ENCODE measurements around the gene MARCHF10.
"Not testable (repeated sequence)": the region's sequence is repeated elsewhere in the genome, so short reads cannot be mapped to it uniquely, and the experiment has no call there.

Gene MARCHF10

DNA sequence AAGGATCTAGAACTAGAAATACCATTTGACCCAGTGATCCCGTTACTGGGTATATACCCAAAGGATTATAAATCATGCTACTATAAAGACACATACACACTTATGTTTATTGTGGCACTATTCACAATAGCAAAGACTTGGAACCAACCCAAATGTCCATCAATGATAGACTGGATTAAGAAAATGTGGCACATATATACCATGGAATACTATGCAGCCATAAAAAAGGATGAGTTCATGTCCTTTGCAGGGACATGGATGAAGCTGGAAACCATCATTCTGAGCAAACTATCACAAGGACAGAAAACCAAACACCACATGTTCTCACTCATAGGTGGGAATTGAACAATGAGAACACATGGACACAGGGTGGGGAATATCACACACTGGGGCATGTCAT lies 22.1 kb downstream of the MARCHF10 start:
- DNase-seq = not testable (repeated sequence)

DNA sequence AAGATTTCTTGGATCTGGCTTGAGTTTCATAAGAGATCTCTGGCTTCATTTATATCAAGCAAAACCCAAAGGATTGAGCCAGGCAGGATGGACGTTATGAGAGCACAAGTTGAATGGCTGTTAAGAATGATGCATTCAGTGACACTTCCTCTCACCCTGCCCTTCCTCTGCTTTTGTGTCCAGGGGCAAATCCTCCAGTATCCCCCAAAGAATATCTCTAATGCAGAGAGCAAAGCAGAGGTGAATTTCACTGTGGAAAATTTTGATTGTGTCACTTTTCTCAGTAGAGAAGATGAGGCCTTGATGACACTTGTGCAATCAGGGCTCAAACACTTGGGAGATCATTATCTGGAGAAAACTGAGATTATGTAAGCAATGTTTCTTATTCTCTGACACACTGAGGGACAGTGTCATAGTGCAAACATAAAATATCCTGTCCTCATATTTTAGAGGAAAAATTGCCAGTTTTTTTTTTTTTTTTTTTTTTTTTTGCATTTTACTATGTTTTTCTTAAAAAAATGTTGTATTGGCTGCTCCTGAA lies 25.3 kb downstream of the MARCHF10 start:
- peak; percentile 11 for DNase-seq

DNA sequence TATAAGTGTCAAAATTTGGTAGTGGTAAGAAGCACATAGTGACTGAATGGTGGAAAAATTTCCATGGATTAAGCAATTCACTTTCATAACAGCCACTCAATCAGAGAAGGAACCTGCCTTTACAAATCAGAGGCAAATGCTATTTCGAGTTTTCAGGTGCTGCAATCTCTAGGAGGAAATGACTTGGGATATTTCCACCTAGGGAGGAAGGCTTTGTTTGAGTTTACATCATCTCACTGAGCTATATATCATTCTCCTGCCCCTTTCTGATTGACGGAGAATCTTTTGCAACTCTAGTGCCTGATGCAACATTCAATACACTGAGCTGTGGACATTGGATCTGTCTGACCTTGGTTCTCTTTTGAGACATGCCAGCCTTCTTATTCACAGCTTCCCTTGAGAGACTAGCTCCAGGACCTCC lies 26.3 kb downstream of the MARCHF10 start:
- DNase-seq = peak; percentile 50

- DNase-seq = peak; percentile 41
Measured at GRCh38 chr17:62781356-62781755, 26.8 kb downstream of the MARCHF10 start.

GRCh38 chr17:62780951-62781350 lies 27.2 kb downstream of the MARCHF10 start:
- DNase-seq = no peak

GRCh38 chr17:62780269-62780668 lies 27.8 kb downstream of the MARCHF10 start:
- DNase-seq = no peak

- DNase-seq = no peak
Measured at GRCh38 chr17:62778990-62779681, 29.0 kb downstream of the MARCHF10 start.

GRCh38 chr17:62775876-62776275 lies 32.2 kb downstream of the MARCHF10 start:
- no peak for DNase-seq

DNA sequence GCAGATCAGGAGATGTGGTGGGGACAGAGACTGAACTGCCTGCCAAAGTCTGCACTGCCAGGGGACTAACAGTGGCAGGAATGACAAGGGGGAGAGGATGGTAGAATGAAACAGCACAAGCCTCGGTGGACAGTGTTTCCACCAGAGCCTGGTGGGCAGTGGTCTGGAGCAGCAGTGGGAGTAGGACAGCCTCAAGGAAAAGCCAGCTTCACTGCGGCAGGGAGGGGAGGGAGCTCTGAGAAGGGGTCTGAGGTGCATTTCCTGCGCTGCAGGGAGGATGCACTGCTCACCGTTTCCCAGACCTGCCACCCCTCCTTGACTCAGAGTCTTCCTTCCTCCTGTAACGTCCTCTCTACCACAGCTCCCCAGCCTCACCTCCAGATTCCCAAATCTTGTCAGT lies 33.8 kb downstream of the MARCHF10 start:
- DNase-seq = no peak

GRCh38 chr17:62767997-62768396 lies 40.1 kb downstream of the MARCHF10 start:
- DNase-seq = no peak

DNA sequence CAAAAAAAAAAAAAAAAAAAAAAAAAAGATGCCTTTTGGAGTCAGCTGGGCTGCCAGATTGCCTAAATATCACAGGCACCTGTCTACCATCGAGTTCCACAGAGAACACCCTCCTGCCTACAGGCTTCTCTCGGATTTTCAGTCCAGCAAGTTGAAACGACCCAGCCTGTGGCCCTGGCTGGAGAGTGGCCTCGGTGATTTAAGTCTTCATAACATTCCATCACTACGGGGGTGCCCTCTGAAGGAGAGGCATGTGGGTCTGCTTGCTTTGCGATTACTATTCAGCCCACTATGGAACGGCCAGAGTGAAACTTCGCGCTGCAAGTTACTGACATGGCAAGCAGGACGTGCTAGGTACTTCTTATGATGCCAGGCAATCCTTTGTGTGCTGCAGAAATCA lies 42.8 kb downstream of the MARCHF10 start:
- DNase-seq = no peak

GRCh38 chr17:62763891-62764600 lies 44.1 kb downstream of the MARCHF10 start:
- no peak for DNase-seq

- DNase-seq = no peak
Measured at GRCh38 chr17:62761884-62762283, 46.2 kb downstream of the MARCHF10 start.

DNA sequence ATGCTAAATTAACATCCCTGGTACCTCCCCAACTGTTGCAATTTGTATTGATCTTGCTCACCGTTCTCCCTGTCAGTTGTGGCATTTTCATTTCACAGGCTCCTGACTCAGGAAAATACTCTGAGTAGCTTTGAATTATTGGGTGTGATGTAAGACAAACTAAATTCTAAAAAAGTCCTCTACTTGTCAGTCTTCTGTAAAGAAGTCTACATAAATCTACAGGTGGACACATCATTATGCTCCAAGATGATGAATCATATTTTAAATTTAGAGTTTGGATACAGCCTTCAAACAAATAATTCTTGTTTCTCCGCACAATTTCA lies 47.2 kb downstream of the MARCHF10 start:
- DNase-seq = no peak

GRCh38 chr17:62760059-62760944 lies 47.8 kb downstream of the MARCHF10 start:
- no peak for DNase-seq

GRCh38 chr17:62757500-62757951 lies 50.6 kb downstream of the MARCHF10 start:
- DNase-seq = no peak

GRCh38 chr17:62756198-62756597 lies 51.9 kb downstream of the MARCHF10 start:
- no peak for DNase-seq

DNA sequence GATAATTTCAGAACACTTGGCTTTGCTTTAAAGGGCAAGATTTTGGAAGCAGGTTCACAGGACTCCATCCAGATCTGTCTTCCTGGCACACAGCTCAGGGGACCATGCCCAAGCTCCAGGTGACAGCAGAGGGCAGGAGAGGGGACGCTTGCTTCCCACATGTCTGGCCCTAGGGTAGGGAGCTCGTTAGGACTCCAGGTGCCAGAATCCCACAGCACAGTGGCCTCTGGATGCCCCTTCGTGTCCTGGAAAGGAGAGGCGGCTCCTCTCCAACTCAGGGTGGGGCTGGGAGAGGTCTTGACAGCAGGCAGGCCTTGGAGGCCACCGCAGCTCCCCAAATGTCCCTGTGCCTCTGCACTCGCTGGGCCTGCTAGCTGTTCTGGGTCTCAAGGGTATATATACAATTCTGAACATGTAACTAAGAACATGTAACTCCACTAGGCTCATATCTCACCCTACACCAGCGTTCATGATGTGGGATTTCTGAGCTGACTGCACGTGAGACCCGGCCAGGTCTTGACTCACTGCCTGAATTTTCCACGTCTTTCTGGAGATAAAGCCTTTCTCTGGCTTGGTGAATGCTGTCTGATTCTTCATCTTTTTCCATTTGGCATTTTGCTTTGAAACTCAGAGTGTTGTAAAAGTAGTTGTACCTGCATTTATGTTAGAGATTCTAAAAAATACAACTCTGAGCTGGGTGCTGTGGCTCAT lies 52.8 kb downstream of the MARCHF10 start:
- DNase-seq = no peak

GRCh38 chr17:62754631-62755030 lies 53.5 kb downstream of the MARCHF10 start:
- DNase-seq = no peak

DNA sequence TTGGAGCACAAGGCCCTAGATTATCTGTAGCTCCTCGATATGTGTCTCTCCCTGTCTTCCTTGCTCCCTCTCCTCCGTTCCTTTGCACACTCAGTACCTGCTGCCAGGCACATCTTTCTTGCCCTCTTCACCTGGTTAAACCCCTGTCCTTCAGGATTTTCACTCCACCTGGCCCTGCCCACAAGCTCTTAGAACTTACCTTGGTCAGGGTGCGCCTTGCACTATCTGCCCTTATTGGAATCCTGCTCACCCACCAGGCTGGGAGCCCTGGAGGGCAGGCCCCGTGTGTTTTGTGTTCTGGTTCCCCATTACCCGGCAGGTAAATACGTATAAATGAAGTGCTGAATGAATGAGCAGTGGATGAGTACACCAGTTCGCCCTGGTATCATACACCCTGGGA lies 54.6 kb downstream of the MARCHF10 start:
- DNase-seq = no peak

DNA sequence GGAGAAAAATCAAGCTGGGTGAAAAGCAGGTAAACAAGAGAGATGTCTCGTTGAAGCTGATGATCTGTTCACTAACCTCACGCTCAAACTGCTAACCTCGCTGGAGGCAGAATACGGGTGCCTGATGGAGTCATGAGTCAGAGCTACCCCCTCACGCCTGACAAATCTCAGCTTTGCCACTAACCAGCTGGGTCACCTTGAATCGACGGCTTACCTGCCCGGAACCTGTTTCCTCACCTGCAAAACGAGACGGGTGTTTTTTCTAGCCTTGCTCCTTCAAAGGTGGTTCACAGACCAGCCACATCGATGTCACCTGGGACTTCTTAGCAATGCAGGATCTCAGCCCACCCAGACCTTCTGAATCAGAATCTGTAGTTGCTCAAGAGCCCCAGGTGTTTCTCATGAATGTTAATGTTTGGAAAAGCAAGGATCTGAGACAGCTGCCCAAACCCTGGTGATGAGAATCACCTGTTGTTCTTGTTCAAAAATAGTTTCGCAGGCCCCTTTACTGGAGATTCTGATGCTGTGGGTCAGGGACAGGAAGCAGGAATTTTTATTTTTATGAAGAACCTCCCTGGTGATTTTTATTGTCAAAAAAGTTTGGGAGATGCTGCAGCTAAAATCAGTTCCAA lies 56.9 kb downstream of the MARCHF10 start:
- DNase-seq = no peak

GRCh38 chr17:62750631-62751051 lies 57.5 kb downstream of the MARCHF10 start:
- no peak for DNase-seq
